WI38 (cell line): ENCODE results near the gene SPATA12.

Source experiments
- H3K4me3 ChIP-seq: 2 replicates; pipeline ENCODE4 v1.5.1; 2011; ENCODE audit warnings: low read depth, mild to moderate bottlenecking, control low read depth, low read length
- TF ChIP-seq, protein P1 (sequence below): IDR thresholded peaks from 2 replicates; pipeline ENCODE4 v1.5.1; 2012; ENCODE audit warnings: low read depth, mild to moderate bottlenecking, control low read depth, low read length

SPATA12 gene

GRCh38 chr3:57019057-57019456 lies 41.4 kb upstream of the SPATA12 start:
- H3K4me3 ChIP-seq, result no peak overlapping the region
- TF ChIP-seq, protein P1, sequence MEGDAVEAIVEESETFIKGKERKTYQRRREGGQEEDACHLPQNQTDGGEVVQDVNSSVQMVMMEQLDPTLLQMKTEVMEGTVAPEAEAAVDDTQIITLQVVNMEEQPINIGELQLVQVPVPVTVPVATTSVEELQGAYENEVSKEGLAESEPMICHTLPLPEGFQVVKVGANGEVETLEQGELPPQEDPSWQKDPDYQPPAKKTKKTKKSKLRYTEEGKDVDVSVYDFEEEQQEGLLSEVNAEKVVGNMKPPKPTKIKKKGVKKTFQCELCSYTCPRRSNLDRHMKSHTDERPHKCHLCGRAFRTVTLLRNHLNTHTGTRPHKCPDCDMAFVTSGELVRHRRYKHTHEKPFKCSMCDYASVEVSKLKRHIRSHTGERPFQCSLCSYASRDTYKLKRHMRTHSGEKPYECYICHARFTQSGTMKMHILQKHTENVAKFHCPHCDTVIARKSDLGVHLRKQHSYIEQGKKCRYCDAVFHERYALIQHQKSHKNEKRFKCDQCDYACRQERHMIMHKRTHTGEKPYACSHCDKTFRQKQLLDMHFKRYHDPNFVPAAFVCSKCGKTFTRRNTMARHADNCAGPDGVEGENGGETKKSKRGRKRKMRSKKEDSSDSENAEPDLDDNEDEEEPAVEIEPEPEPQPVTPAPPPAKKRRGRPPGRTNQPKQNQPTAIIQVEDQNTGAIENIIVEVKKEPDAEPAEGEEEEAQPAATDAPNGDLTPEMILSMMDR, result no peak

- TF ChIP-seq, protein P1, result no peak
Measured at GRCh38 chr3:57025237-57025636, 35.2 kb upstream of the SPATA12 start.

GRCh38 chr3:57026944-57027343 lies 33.5 kb upstream of the SPATA12 start:
- H3K4me3 ChIP-seq, result no peak overlapping the region
- TF ChIP-seq, protein P1, result no peak

More at GRCh38 chr3:57025237-57025636, 35.2 kb upstream of the SPATA12 start:
- H3K4me3 ChIP-seq, result no peak overlapping the region

DNA sequence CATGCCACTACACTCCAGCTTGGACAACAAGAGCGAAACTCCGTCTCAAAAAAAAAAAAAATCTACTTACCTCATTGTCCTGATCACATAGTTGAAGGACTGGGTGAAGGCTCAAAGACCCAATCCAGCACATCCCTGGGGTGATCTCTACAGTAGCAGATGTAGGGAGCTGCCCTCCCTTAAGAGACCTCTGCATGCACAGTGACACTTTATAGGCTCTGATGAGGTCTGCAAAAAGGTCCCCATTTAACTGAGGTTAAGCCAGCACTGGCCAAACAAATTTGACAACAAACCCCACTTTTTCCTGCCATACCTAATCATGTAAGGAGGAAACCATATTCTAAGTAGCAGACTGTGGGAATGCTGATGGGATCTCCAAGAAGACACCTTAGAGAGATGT lies 31.1 kb upstream of the SPATA12 start:
- TF ChIP-seq, protein P1, result no peak
- no peak overlapping the region for H3K4me3 ChIP-seq

GRCh38 chr3:57029924-57030323 lies 30.5 kb upstream of the SPATA12 start:
- TF ChIP-seq, protein P1, result no peak
- H3K4me3 ChIP-seq, result no peak overlapping the region

- TF ChIP-seq, protein P1, result no peak
- no peak overlapping the region for H3K4me3 ChIP-seq
Measured at GRCh38 chr3:57030721-57031120, 29.7 kb upstream of the SPATA12 start.

GRCh38 chr3:57031631-57032541 lies 28.6 kb upstream of the SPATA12 start:
- TF ChIP-seq, protein P1, result no peak
- no peak overlapping the region for H3K4me3 ChIP-seq
